OCI-LY7 (cell line): Measurements from ENCODE around the gene RAP2B. TPM values are rescaled to one million over a fixed set of nuclear protein-coding genes. Genes with fewer than 3 reads are reported as not detected.

ENCODE experiments used
- BruUV-seq: library from RNA; stranded (reverse); fragments of 400-500 nt; replicated peaks from 2 replicates; lab custom pipeline; 2021; lab: Mats Ljungman, UMichigan
- CTCF ChIA-PET: fragments of 300-600 bp; sonication (Branson Sonifier 250); formaldehyde crosslinking; loops from one replicate; lab custom pipeline; 2022; ENCODE audit warnings: antibody characterized with exemption; ENCODE audit not compliant: unreplicated experiment; lab: Charles Lee
- POLR2A ChIA-PET: fragments of 300-600 bp; sonication (Branson Sonifier 250); formaldehyde crosslinking; loops from one replicate; lab custom pipeline; 2022; ENCODE audit warnings: antibody characterized with exemption; lab: Charles Lee
- DNase-seq: peaks from one replicate; pipeline ENCODE4 v3.0.0-alpha.2; 2015; ENCODE audit warnings: low spot score
- H2AFZ ChIP-seq: fragments of 200-600 bp; sonication (generic), shearing (Covaris generic); 2 replicates; pipeline ENCODE4 v1.6.1; 2014; ENCODE audit warnings: mild to moderate bottlenecking, antibody characterized with exemption, low read length, moderate library complexity
- H3K27ac ChIP-seq: fragments of 200-600 bp; sonication (generic); 2 replicates; pipeline ENCODE4 v1.5.1; 2014; ENCODE audit warnings: mixed run types, low read depth, mild to moderate bottlenecking, moderate library complexity, low read length, inconsistent platforms; ENCODE audit not compliant: poor library complexity, severe bottlenecking
- H3K36me3 ChIP-seq: fragments of 200-600 bp; sonication (generic); 2 replicates; pipeline ENCODE4 v1.6.1; 2014; ENCODE audit warnings: mild to moderate bottlenecking, antibody characterized with exemption, low read length, moderate library complexity, mixed read lengths; ENCODE audit not compliant: insufficient read depth
- H3K4me1 ChIP-seq: fragments of 200-600 bp; sonication (generic); 2 replicates; pipeline ENCODE4 v1.5.1; 2014; ENCODE audit warnings: mild to moderate bottlenecking, low read length; ENCODE audit not compliant: insufficient read depth, poor library complexity, severe bottlenecking
- H3K4me2 ChIP-seq: fragments of 200-600 bp; sonication (generic); 2 replicates; pipeline ENCODE4 v1.6.1; 2014; ENCODE audit warnings: mild to moderate bottlenecking, low read length
- H3K4me3 ChIP-seq: fragments of 200-600 bp; sonication (generic); 2 replicates; pipeline ENCODE4 v1.5.1; 2014; ENCODE audit warnings: mild to moderate bottlenecking, low read depth, low read length; ENCODE audit not compliant: poor library complexity, severe bottlenecking
- H3K79me2 ChIP-seq: fragments of 200-600 bp; sonication (generic); 2 replicates; pipeline ENCODE4 v1.6.1; 2016; ENCODE audit warnings: low read depth, mild to moderate bottlenecking, low read length, moderate library complexity, mixed read lengths; ENCODE audit not compliant: insufficient read depth
- H3K9me2 ChIP-seq: fragments of 200-600 bp; sonication (generic); 2 replicates; pipeline ENCODE4 v1.6.1; 2016; ENCODE audit warnings: mild to moderate bottlenecking, low read length, mixed read lengths; ENCODE audit not compliant: insufficient read depth
- H3K9me3 ChIP-seq: fragments of 200-600 bp; sonication (generic); 2 replicates; pipeline ENCODE4 v1.6.1; 2014; ENCODE audit warnings: mild to moderate bottlenecking, mixed run types, low read length, mixed read lengths
- H4K20me1 ChIP-seq: fragments of 200-600 bp; sonication (generic); 2 replicates; pipeline ENCODE4 v1.6.1; 2014; ENCODE audit warnings: mild to moderate bottlenecking, antibody characterized with exemption, low read length, moderate library complexity, mixed read lengths; ENCODE audit not compliant: insufficient read depth
- CTCF ChIP-seq: fragments of 200-600 bp; sonication (generic); conservative IDR thresholded peaks from 2 replicates; pipeline ENCODE4 v1.5.1; 2014; ENCODE audit warnings: mild to moderate bottlenecking, antibody characterized with exemption, low read length, moderate library complexity, mixed read lengths
- EZH2phosphoT487 ChIP-seq: fragments of 200-600 bp; sonication (generic); IDR thresholded peaks from 2 replicates; pipeline ENCODE4 v1.6.1; 2018; ENCODE audit warnings: low read depth, borderline replicate concordance, mild to moderate bottlenecking, mixed run types, antibody characterized with exemption, low read length, moderate library complexity, mixed read lengths
- intact Hi-C: fragments of 100-400 bp; cut with micrococcal nuclease; formaldehyde crosslinking; loops from one replicate; pipeline ENCODE4 v1.10.0; 2022; ENCODE audit not compliant: unreplicated experiment
- total RNA-seq, 2 experiments: library from RNA; depleted of rRNA in 1 of 2; stranded (reverse); fragments of >200 nt in 1 of 2; shearing (Covaris generic) in 1 of 2; gene quantifications; 2 replicates each; pipeline ENCODE4 v1.2.3, GENCODE V29; 2014 to 2022

The RAP2B gene
- total RNA-seq, 2 experiments from 2014 or later: 11.3 to 15.1 TPM

- BruUV-seq: no TSS peak
- DNase-seq: no peak
- intact Hi-C loops: no loop called here
- TF ChIP-seq EZH2phosphoT487: no peak
- TF ChIP-seq CTCF: no peak
- ChIA-PET POLR2A (no interaction called here), CTCF (no interaction called here)
- H3K4me1 ChIP-seq: peaks cover 7% of the 10 kb centered on the region
- H3K4me3 ChIP-seq: no peak overlapping the region
- no peaks in the 10 kb centered on the region for H3K36me3 ChIP-seq
- H3K79me2 ChIP-seq: peaks cover 11% of the 10 kb centered on the region; the same call in 1 of the 2 replicates
- no peaks in the 10 kb centered on the region for H3K9me2 ChIP-seq
- H4K20me1 ChIP-seq: 0 out of 2 replicates have a peak, but pooled peaks cover under 1% of the 10 kb centered on the region
- H2AFZ ChIP-seq: no peak overlapping the region
- H3K27ac ChIP-seq: no peak overlapping the region
- no peaks in the 10 kb centered on the region for H3K9me3 ChIP-seq
- H3K4me2 ChIP-seq: no peak overlapping the region
Measured at GRCh38 chr3:153158189-153158588, 3.8 kb upstream of the RAP2B start.

GRCh38 chr3:153158961-153159735 is 2.9 kb upstream of the RAP2B start:
- Histone ChIP-seq H3K4me2 (no peak overlapping the region), H2AFZ (peak overlapping the region; percentile 70; the same call in 1 of the 2 replicates), H3K36me3 (no peaks in the 10 kb centered on the region), H3K4me1 (peaks cover 8% of the 10 kb centered on the region), H3K4me3 (no peak overlapping the region), H3K9me2 (no peaks in the 10 kb centered on the region), H3K9me3 (no peaks in the 10 kb centered on the region), H4K20me1 (peaks cover 10% of the 10 kb centered on the region; the same call in 1 of the 2 replicates), H3K27ac (no peak overlapping the region), H3K79me2 (peaks cover 20% of the 10 kb centered on the region)
- POLR2A ChIA-PET: interaction anchor here (0.6 to 3.2 kb wide), 5 partner anchors 9 to 1178 kb away, joined by 3 to 23 read pairs (median 6); no protein-coding TSS in a partner anchor
- intact Hi-C loops: no loop called here
- CTCF ChIA-PET: no interaction called here
- no peak for TF ChIP-seq EZH2phosphoT487
- TF ChIP-seq CTCF: no peak
- no TSS peak for BruUV-seq
- no peak for DNase-seq
